Activated T-cell treated with anti-CD3 and anti-CD28 coated beads, Interleukin-2, amount 50 U/mL, for 48 hours (primary cell): Measurements from ENCODE around the gene TRRAP.

Experiments used
- DNase-seq, 2 experiments: peaks; one replicate each; pipeline ENCODE4 v3.0.0-alpha.2; 2020

TRRAP gene

GRCh38 chr7:98956469-98956868, 78.1 kb downstream of the TRRAP start:
- DNase-seq, result no peak

DNA sequence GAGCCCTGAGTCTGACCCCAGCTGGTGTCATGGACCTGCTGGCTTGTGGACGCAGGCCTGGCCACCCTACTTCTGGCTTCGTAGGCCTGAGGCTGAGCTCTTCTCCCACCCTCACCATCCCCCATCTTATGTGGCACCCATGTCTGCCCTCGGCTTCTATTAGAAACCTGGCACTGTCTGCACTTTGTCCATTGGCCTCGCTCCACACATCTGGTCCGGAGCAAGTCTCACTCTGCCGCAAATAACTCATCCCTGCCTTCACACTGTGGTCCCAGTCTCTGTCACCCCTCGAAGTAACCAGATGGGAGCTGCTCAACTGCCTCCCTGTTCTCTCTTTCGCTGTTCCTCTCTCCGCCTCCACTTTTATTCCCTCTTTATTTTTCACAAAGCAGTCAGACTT, 78.6 kb downstream of the TRRAP start:
- DNase-seq, result no peak

GRCh38 chr7:98957766-98958165, 79.4 kb downstream of the TRRAP start:
- DNase-seq, result no peak

DNA sequence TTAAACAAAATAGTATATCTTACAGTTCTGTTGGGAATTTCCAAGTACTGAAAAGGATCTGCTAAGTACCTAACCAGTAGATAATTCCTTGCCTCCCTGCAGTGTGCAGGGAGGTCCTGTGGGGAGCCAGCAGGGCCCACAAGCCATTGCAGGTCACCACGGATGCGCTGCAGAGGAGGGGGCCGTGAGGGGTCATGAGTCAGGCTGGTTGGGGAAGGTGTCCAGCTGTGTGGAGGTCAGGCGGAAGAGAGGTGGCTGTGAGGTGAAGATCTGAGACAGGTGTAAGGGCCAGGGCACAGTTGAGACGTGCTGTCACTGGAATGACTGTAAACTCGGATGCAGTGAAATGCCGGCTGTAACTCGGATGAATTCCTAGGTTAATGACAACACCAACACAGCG, 80.6 kb downstream of the TRRAP start:
- no peak for DNase-seq

GRCh38 chr7:98963305-98963704, 85.0 kb downstream of the TRRAP start:
- DNase-seq, result no peak

GRCh38 chr7:98964596-98964995, 86.3 kb downstream of the TRRAP start:
- no peak for DNase-seq

DNA sequence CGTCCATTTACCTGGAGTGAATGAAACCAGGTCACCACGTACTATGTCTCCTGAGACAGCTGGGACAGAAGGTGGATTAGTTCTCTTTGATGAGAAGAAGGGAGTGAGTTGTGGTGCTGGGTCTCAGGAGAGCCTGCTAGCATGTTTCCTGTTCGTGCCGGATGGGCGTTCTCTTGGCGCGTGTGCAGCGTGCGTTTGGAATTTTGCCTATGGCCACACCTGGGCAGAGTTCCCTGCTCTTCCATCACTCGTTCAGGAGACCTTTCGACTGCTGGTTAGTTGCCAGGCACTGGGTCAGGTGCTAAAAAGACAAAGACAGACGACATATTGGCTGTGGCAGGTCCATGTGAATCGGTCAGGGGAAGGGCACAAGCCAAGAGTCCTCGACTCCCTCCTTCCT, 90.3 kb downstream of the TRRAP start:
- no peak for DNase-seq

- no peak for DNase-seq
Observed at GRCh38 chr7:98969386-98969785, 91.1 kb downstream of the TRRAP start.

DNA sequence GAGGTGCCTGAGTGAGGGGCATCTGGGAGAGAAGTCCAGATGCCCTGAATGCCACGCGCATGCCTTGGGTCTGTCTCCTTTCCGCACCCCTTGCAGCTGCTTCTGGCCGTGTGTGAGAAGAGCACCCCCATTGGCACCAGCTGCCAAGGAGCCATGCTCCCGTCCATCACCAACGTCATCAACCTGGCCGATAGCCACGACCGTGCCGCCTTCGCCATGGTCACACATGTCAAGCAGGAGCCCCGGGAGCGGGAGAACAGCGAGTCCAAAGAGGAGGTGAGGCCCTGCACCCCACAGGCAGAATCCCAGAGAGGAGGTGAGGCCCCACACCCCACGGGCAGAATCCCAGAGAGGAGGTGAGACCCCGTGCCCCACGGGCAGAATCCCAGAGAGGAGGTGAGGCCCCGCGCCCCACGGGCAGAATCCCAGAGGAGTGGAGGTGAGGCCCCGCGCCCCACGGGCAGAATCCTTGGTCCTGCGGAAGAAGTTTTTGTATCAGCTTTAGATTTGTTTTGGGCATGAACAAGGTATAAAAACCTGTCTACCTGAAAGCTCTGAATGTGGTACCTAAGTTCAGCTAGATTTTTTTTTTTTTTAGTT, 91.8 kb downstream of the TRRAP start:
- no peak for DNase-seq

DNA sequence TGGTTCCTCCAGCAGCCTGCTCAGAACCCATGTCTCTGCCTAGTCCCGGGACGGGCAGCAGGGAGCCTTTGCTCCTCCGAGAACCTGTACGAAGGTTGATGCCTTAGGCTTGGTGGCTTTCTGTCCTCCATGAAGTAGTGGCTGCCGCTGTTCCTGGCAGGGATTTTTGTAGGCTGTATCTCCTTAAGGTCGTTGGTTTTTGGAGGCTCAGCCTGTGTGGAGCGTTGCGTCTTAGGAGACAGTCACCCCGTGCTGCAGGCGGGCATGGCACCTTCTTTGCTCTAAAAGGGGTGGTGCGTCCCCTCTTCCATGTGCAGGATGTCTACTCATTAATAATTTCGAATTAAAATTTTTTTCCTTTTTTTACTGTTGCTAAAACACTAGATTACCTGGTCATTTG, 92.5 kb downstream of the TRRAP start:
- no peak for DNase-seq

GRCh38 chr7:98974205-98974604, 95.9 kb downstream of the TRRAP start:
- DNase-seq, result no peak

DNA sequence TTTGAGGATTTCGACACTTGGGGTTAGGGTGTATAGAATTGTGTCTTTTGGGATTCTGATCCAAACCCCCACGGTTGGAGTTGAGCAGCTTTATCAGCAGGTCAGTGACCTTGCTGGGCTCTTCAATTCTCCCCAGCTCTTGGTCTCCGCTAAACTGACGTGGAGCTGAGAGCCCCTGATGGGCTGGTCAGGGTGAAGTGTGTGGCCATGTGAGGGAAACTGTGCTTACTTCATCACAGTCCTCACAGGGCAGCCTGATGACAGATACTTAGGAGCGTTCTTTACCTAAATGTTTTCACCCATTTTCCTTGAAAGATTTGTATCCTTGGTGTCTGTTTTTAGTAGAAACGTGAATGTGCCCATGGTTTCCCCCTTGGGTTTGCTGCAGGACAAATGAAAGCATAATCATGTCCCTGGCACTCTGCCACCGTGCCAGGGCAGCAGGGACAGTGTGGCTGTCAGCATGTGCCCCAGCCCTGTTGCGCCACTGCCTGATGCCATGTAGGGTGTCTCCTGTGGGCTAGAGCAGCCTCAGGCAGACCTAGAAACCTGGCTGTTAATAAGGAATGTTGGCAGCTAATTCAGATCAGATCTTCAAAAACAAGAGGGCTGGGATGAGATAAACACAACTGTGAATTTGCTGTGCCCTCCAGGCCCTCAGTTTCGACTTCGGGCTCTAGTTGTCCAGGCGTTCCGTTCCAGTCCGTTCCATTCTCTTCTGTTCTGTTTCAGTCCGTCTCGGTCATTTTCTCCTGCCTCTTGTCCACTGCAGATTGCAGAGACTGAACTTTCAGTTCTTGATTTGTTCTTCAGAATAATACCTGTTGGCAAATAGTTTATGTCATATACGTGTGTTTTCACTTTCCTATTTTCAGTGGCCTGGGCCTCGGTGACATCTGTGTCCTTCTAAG, 96.8 kb downstream of the TRRAP start:
- no peak for DNase-seq

DNA sequence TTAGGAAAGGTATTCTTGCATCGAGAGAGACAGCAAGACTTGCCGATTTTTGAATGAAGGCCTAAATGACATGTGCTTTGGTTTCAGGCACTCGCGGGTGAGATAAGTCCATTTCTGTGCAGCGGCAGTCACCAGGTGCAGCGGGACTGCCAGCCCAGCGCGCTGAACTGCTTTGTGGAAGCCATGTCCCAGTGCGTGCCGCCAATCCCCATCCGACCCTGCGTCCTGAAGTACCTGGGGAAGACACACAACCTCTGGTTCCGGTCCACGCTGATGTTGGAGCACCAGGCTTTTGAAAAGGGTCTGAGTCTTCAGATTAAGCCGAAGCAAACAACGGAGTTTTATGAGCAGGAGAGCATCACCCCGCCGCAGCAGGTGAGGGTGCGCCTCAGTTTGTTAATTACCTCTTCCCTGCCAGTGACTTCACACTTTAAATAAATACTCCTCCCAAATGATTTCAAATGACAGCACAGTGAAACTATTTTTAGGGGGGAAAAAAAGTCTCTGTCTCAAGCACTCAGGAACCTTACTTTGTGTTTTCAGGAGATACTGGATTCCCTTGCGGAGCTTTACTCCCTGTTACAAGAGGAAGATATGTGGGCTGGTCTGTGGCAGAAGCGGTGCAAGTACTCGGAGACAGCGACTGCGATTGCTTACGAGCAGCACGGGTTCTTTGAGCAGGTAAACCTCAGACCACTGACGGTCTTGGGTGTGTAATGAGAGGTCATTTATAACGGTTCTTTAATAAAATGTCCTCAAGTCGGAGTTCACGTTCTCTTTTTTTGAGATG, 98.3 kb downstream of the TRRAP start:
- no peak for DNase-seq

DNA sequence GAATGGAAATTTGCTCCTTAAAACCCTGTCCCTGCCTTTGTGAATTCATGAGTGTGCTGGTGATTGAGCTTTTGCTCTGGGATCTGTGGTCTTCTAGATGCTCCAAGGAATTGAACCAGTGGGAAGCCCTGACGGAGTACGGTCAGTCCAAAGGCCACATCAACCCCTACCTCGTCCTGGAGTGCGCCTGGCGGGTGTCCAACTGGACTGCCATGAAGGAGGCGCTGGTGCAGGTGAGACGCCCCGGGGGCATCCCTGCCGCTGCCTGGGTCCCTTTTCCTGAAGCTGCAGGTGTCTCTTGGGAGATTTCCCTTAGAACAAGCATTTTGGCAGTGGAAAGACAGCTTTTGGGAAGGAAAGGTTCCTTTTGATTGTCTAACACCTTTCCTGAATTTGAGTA, 100.3 kb downstream of the TRRAP start:
- DNase-seq, result no peak

DNA sequence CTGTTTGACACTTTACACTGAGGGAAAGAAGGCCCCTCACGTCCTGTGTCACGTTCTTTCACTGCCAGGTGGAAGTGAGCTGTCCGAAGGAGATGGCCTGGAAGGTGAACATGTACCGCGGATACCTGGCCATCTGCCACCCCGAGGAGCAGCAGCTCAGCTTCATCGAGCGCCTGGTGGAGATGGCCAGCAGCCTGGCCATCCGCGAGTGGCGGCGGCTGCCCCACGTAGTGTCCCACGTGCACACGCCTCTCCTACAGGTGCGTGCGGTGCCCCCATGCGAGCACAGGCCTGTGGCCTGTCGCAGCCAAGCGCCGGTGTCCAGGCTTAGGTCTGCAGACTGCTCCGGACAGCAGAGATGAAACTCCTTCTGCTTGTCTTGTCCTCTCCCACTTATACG, 103.4 kb downstream of the TRRAP start:
- DNase-seq, result no peak

GRCh38 chr7:98982686-98983085, 104.4 kb downstream of the TRRAP start:
- DNase-seq, result no peak

- no peak for DNase-seq
Observed at GRCh38 chr7:98984126-98984525, 105.8 kb downstream of the TRRAP start.

DNA sequence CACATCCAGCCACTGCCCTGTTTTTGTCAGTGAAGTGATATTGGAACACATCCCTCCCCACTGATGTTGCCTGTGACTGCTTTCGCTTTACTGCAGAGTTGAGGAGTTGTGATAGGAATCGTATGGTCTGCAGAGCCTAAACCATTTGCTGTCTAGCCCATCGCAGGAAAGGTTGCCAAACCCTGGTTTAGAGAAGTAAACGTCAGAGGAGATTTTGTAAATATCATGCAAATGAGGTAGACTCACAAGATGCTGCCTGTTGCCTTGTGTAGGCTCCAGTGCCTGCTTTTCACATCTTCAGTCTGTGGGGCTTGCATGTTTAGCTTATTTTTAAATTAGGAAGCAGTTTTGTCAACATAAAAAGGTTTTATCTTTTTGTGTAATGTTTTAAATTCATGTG, 107.1 kb downstream of the TRRAP start:
- no peak for DNase-seq

DNA sequence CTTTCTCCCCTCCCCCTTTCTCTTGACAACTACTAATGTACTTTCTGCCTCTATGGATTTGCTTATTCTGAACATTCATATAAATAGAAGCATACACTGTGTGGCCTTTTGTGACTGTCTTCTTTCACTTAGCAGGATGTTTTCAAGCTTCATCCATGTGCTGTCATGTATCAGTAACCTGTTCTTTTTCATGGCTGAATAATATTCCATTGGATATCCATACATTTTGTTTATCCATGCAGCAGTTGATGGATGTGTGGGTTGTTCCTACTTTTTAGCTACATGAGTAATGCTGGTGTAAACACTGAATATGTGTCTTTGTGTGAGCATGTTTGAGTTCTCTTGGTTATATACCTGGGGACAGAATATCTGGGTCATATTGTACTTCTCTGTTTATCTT, 107.6 kb downstream of the TRRAP start:
- no peak for DNase-seq

DNA sequence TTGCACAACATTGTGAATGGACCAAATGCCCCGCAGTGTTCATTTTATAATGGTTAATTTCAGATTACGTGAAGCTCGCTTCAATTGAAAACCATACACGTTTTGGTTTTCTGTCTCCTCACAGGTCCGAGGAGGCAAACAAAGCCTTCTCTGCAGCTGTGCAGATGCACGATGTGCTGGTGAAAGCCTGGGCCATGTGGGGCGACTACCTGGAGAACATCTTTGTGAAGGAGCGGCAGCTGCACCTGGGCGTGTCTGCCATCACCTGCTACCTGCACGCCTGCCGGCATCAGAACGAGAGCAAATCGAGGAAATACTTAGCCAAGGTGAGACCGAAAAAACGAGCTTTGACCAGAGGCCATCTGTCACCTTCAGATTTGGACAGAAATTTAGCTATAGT, 110.3 kb downstream of the TRRAP start:
- no peak for DNase-seq

GRCh38 chr7:98990356-98990755, 112.0 kb downstream of the TRRAP start:
- no peak for DNase-seq

DNA sequence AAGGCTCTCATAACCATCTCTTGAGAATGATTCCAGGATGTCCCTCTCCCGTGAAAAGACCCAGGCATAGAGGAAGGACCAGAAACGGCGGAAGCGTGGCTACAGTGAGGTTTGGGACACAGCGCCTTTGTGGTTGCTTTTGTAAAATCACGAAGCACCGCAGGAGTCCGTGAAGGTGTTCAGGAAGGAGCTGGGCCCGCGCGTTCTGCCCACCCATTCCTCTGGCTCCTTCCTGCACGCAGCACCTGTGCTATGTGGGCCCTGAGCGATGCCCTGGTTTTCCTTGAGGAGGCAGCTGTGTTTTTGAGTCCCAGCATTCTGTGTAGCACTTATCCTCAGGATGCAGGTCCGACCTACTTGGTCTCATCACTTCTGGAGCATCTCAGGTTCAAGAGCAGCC, 112.8 kb downstream of the TRRAP start:
- DNase-seq, result no peak

- DNase-seq, result no peak
Observed at GRCh38 chr7:98992076-98992475, 113.7 kb downstream of the TRRAP start.
